NCI-H2081 treated with DMSO at 0.1 percent for 48 hours (cell line): ENCODE data around the gene HIVEP3.

Experiments
- DNase-seq: peaks from one replicate; lab custom pipeline; 2025; lab: John Stamatoyannopoulos, UW

The HIVEP3 gene

DNA sequence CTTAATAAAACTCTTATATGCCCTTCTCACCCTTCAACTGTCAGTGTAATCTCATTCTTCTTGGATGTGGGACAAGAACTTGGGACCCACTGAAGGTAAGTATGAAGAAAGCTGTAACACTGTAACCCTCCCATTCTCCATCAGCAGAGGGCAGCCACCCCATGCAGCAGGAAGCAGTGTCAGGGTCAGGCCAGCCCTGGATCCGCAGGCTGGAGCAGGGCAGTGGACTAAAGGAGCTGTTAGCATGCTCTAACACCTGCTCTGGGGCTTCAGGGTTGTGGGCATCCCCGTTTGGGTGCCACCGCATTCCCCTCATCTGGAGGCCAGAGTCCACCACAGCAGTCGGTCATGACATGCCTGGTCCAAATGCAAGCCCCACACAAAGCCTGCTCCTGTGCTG lies 156.5 kb downstream of the HIVEP3 start:
- DNase-seq = no peak

DNA sequence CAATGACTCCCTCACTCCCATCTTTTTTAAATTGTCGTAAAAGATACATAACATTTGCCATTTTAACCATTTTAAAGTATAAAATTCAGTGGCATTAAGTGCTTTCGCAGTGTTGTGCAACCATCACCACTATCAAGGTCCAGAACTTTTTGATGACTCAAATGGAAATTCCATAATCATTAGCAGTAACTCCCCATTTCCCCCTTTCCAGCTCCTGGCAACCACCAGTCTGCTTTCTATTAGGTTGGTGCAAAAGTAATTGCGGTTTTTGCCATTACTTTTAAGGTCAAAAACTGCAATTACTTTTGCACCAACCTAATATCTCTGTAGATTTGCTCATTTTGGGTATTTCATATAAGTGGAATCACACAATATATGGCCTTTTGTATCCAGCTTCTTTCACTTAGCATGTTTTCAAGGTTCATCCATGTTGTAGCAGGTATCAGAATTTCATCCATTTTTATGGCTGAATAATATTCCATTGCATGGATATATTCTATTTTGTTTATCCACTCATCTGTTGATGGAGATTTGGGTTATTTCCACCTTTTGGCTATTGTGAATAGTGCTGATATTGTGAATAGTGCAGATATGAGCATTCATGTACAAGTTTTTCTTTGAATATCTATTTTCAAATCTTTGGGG lies 159.7 kb downstream of the HIVEP3 start:
- no peak for DNase-seq

DNA sequence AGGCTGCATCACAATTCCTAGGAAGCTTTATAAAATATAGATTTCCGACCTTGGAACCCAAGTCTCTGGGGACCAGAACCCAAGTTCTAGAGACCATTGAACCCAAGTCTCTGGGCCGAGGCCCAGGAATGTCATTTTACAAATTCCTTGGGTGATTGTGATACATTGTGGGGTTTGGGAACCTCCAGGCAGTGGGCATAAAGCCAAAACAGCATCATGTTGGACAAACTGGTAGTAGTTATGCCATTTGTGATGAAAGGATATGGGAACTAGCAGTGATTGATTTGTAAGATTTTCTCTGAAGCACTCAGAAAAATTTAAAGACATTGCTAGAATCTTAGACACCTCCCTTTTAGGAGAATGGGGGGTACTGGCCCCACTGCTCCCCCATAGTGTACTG lies 160.2 kb downstream of the HIVEP3 start:
- no peak for DNase-seq

GRCh38 chr1:41754540-41754939 lies 164.2 kb downstream of the HIVEP3 start:
- DNase-seq = no peak

DNA sequence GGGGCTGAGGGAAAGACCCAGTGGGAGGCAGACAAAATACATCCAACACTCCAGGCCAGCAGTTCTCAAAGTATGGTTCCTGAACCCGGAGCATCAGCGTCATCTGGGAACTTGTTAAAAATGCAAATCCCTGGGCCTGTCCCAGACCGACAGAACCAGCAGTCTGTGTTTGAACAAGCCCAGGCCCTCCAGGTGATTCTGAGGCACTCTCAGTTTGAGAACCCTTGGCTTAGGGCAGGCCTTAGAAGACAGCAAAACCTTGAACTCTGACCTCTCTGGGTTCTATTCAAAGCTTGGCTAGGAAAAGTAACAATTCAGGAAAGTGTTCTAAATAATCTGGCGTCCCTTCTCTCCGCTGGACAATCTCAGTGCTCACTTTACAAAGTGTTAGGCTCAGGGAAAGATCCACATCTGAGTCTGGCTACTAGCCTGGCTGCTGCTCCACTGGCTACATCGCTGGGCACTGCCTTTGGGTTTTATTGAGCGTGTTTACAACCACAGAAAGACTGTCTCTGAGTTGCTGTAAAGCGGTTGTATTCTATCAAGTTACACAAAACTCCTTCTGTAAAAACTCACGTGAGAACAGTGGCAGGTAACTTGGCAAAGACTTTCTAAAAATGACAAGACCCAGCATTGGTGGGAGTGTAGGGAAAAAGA lies 166.1 kb downstream of the HIVEP3 start:
- DNase-seq = no peak

- DNase-seq = no peak
Observed at GRCh38 chr1:41751804-41752513, 166.8 kb downstream of the HIVEP3 start.

DNA sequence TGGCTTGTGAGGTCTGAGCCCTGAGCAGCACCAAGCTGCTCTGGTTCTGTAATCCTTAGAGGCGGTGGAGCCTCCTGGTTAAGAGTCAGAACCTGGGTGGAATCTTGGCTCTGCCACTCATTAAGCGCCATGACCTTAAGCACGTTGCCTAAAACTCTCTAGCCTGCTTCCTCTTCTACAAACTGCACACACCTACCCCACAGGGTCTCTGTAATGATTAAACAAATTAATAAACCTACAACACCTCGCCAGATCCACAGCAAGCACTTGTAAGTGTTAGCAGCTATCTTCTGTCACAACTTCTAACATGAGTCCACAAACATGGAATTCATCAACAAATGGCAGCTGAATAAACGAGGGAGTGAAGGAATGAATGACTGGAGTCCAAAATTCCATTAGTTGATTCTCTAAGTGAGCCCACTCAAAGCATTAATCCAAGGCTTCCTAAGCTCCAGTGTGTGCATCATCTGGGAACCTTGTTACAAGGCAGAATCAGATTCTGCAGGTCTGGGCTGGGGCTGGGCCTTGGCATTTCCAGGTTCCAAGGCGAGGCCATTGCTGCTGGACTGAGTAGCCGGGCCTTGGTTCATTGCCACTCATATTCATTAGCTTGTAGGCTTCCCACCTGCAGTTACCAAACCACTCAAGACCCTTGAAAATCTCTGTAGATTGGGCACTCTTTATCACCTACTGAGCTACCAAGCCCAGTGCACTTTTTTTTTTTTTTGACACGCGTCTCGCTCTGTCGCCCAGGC lies 168.6 kb downstream of the HIVEP3 start:
- DNase-seq = no peak

DNA sequence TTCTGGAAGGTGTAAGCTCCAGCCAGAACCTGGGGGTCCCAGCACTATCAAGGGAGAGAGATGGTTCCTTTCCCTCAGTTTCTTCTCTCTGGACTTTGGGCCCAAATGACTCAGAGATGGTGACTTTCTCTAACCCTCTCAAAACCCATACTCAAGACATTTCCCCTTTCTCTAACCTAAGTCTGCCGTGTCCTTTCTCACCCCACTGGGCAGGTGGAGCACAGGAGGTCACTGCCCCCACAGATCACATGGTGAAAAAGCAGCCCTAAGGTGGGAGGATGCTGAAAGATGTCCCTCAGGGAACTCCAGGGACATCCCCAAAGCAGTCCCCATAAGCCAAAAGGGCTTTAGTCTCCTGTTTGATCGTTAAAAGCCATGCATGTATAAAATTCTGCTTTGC lies 173.7 kb downstream of the HIVEP3 start:
- DNase-seq = no peak

DNA sequence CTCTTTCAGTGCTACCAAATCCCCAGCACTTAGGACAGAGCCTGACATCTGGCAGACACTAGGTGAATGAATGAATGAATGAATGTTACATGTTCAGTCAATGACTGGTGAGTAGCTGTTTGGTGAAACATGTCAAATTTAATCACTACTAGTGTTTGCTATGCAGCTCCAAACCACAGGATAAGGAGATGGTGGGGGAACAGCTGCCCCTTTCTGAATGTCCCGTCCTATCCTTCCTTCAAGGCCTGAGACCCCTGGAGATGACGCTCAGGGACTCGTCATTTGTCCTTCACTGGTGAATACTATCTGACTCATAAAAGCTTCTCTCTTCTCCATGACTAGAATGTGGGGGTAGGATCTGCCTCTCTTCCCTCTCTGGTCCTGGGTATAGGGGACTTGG lies 175.4 kb downstream of the HIVEP3 start:
- no peak for DNase-seq

- no peak for DNase-seq
Observed at GRCh38 chr1:41742219-41742618, 176.5 kb downstream of the HIVEP3 start.

- no peak for DNase-seq
Observed at GRCh38 chr1:41741244-41741643, 177.5 kb downstream of the HIVEP3 start.

DNA sequence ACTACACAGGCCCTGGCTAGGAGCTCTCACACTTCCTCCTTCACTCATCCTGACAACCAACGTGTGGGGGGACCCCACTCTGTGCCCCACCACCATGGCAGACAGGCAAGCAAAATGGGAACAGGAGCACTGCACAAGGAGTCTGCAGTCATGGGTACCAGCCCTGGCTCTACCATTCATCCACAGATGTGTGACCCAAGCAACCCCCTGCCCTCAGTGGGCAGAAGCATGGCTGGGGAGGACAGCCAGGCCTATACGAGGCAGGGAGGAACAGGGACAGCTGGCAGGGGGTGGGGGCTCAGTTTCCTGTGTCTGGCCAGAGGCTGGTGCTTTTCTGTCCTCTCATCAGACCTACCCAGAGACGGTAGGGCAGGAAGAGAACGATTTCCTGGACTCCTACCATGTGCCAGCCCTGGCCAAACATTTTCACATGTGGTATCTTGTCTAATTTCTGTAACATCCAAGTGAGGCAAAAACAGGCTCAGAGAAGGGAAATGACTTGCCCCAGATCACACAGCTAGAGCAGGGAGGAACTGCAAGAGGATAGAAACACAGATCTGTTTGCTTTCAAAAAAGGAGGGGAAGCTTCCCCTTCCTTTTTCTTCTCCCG lies 178.0 kb downstream of the HIVEP3 start:
- DNase-seq = no peak

- DNase-seq = no peak
Observed at GRCh38 chr1:41740058-41740457, 178.7 kb downstream of the HIVEP3 start.

- DNase-seq = no peak
Observed at GRCh38 chr1:41739061-41739955, 179.4 kb downstream of the HIVEP3 start.

DNA sequence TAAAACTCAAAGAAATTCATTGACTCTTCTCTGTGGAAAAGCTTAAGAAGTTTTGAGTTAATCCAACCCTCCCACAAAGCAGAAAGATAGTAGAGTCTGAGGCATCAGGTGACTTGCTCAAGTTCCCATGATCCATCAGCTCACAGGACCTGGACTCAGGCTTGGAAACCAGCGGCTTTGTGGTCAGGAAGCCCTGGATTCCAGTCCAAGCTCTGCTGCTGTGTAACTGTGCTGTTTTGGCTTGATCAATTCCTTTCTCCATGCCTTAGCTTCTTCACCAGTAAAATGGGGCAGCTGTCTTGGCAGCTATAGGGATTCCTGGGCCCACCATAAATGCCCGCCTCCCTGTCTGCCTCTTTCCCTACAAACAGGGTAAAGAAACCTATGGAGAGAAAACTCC lies 180.2 kb downstream of the HIVEP3 start:
- DNase-seq = no peak

DNA sequence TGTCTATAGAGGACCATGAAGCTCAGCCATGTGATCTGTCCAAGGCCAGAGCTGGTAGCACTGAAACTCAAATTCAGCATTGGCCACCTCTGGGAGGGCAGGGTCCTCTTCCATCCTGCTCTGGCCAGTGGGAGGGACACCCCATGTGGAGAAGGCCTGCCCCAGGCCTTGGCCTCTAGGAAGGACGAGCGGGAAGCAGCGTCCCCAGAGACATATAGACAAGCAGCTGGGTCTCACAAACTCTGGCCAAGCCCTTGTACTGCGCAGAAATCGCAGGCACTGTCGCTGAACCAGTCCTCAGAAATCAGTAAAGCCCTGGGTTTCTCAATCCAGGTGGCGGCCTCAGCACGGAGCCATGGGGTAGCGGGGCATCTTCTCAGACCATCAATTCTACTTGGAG lies 180.7 kb downstream of the HIVEP3 start:
- no peak for DNase-seq

GRCh38 chr1:41735631-41736260 lies 183.0 kb downstream of the HIVEP3 start:
- no peak for DNase-seq

DNA sequence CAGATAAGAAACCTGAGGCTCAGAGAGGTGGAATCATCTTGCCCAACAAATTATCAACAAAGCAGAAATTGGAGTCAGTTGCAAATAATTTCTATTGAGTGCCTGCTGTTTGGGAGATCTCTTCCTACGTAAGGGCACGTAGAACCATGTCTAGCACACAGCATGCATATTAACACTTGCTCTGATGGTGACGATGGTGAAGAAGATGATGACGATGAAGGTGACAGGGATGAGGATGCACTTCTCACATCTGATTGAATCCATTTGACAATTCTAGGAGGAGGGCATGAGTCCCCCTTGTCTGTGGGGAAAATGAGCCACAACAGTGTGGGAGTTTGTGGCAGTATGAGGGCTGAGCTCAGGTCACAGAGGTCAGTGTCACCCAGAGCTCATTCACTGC lies 183.6 kb downstream of the HIVEP3 start:
- DNase-seq = no peak

GRCh38 chr1:41734201-41734970 lies 184.3 kb downstream of the HIVEP3 start:
- no peak for DNase-seq

- DNase-seq = no peak
Observed at GRCh38 chr1:41733725-41734124, 185.0 kb downstream of the HIVEP3 start.
